ENCODE data around the gene CATSPER1. TPM values are rescaled to one million over a fixed set of nuclear protein-coding genes. Genes with fewer than 3 reads are reported as not detected.
"Not testable (repeated sequence)": the region's sequence is repeated elsewhere in the genome, so short reads cannot be mapped to it uniquely, and the experiment has no call there.

CATSPER1 gene
- total RNA-seq, 1 donor from 2014 or later: 0.45 TPM

- Mint-ChIP-seq H3K27me3 (ENCODE audit: low read depth, unreplicated experiment) (peaks cover 7% of the 10 kb centered on the region), H3K27ac (ENCODE audit: unreplicated experiment) (no peak overlapping the region), H3K9me3 (ENCODE audit: unreplicated experiment) (peaks cover 16% of the 10 kb centered on the region), H3K4me3 (ENCODE audit: unreplicated experiment) (no peak overlapping the region), H3K4me1 (ENCODE audit: low read depth, unreplicated experiment) (no peaks in the 10 kb centered on the region), H3K36me3 (ENCODE audit: low read depth, unreplicated experiment) (peaks cover 2% of the 10 kb centered on the region)
- H3K79me2 ChIP-seq (ENCODE audit: insufficient read depth, low read length): no peaks in the 10 kb centered on the region
- H3K4me1 ChIP-seq (ENCODE audit: insufficient read depth, low read length): no peaks in the 10 kb centered on the region
- H3K4me3 ChIP-seq (ENCODE audit: insufficient read depth, low read depth, low read length): no peak overlapping the region
- no peak overlapping the region for H2AFZ ChIP-seq (ENCODE audit: low read depth, low read length)
- peaks cover 3% of the 10 kb centered on the region for H3K9me3 ChIP-seq (ENCODE audit: insufficient read depth, low read depth, low read length)
- TF ChIP-seq CTCF (IDR thresholded peaks at IDR 0.05; ENCODE audit: insufficient read depth, low read depth, low read length) (no peak), EZH2 (IDR thresholded peaks at IDR 0.05; ENCODE audit: insufficient read depth, low read length) (no peak)
- H3K4me2 ChIP-seq (ENCODE audit: low read length): no peak overlapping the region
- no peaks in the 10 kb centered on the region for H3K27me3 ChIP-seq (ENCODE audit: insufficient read depth, low read length)
- no peak overlapping the region for H3K9ac ChIP-seq (ENCODE audit: low read length)
- no peak overlapping the region for H3K27ac ChIP-seq (ENCODE audit: low read depth, low read length)
- no peaks in the 10 kb centered on the region for H3K36me3 ChIP-seq (ENCODE audit: insufficient read depth, low read length)
- no peak for FAIRE-seq
- H4K20me1 ChIP-seq (ENCODE audit: insufficient read depth, low read length): no peaks in the 10 kb centered on the region
- no peak for DNase-seq (ENCODE audit: low read depth)
Measured at GRCh38 chr11:66035653-66036333, 9.5 kb upstream of the CATSPER1 start.

GRCh38 chr11:66032957-66033735 is 6.9 kb upstream of the CATSPER1 start:
- H3K36me3 ChIP-seq (ENCODE audit: insufficient read depth, low read length): no peaks in the 10 kb centered on the region
- no peak overlapping the region for H3K4me2 ChIP-seq (ENCODE audit: low read length)
- no peaks in the 10 kb centered on the region for H3K79me2 ChIP-seq (ENCODE audit: insufficient read depth, low read length)
- no peak overlapping the region for H3K4me3 Mint-ChIP-seq (ENCODE audit: unreplicated experiment)
- no peaks in the 10 kb centered on the region for H4K20me1 ChIP-seq (ENCODE audit: insufficient read depth, low read length)
- H3K27ac Mint-ChIP-seq (ENCODE audit: unreplicated experiment): no peak overlapping the region
- H3K27me3 ChIP-seq (ENCODE audit: insufficient read depth, low read length): no peaks in the 10 kb centered on the region
- H3K4me1 ChIP-seq (ENCODE audit: insufficient read depth, low read length): no peaks in the 10 kb centered on the region
- H2AFZ ChIP-seq (ENCODE audit: low read depth, low read length): no peak overlapping the region
- no peak overlapping the region for H3K9ac ChIP-seq (ENCODE audit: low read length)
- peaks cover 13% of the 10 kb centered on the region for H3K9me3 Mint-ChIP-seq (ENCODE audit: unreplicated experiment)
- no peak for DNase-seq (ENCODE audit: low read depth)
- H3K36me3 Mint-ChIP-seq (ENCODE audit: low read depth, unreplicated experiment): peaks cover 2% of the 10 kb centered on the region
- FAIRE-seq: no peak
- H3K27me3 Mint-ChIP-seq (ENCODE audit: low read depth, unreplicated experiment): peaks cover 9% of the 10 kb centered on the region
- no peaks in the 10 kb centered on the region for H3K4me1 Mint-ChIP-seq (ENCODE audit: low read depth, unreplicated experiment)
- H3K9me3 ChIP-seq (ENCODE audit: insufficient read depth, low read depth, low read length): peaks cover 3% of the 10 kb centered on the region
- H3K27ac ChIP-seq (ENCODE audit: low read depth, low read length): no peak overlapping the region
- no peak for TF ChIP-seq CTCF (IDR thresholded peaks at IDR 0.05; ENCODE audit: insufficient read depth, low read depth, low read length)
- no peak for TF ChIP-seq EZH2 (IDR thresholded peaks at IDR 0.05; ENCODE audit: insufficient read depth, low read length)
- no peak overlapping the region for H3K4me3 ChIP-seq (ENCODE audit: insufficient read depth, low read depth, low read length)

GRCh38 chr11:66023186-66023440 is 3.2 kb downstream of the CATSPER1 start:
- not testable (repeated sequence) for H2AFZ ChIP-seq (ENCODE audit: low read depth, low read length); H3K4me1 Mint-ChIP-seq (ENCODE audit: low read depth, unreplicated experiment); H3K27ac ChIP-seq (ENCODE audit: low read depth, low read length); H3K27ac Mint-ChIP-seq (ENCODE audit: unreplicated experiment); H3K79me2 ChIP-seq (ENCODE audit: insufficient read depth, low read length); H3K4me2 ChIP-seq (ENCODE audit: low read length); H3K9me3 Mint-ChIP-seq (ENCODE audit: unreplicated experiment); H3K36me3 ChIP-seq (ENCODE audit: insufficient read depth, low read length); H3K27me3 ChIP-seq (ENCODE audit: insufficient read depth, low read length); H3K4me3 ChIP-seq (ENCODE audit: insufficient read depth, low read depth, low read length); H3K9me3 ChIP-seq (ENCODE audit: insufficient read depth, low read depth, low read length); H3K9ac ChIP-seq (ENCODE audit: low read length); H3K4me3 Mint-ChIP-seq (ENCODE audit: unreplicated experiment); H4K20me1 ChIP-seq (ENCODE audit: insufficient read depth, low read length); FAIRE-seq; DNase-seq (ENCODE audit: low read depth); H3K36me3 Mint-ChIP-seq (ENCODE audit: low read depth, unreplicated experiment)
- peaks cover 13% of the 10 kb centered on the region for H3K4me1 ChIP-seq (ENCODE audit: insufficient read depth, low read length)
- peaks cover 18% of the 10 kb centered on the region for H3K27me3 Mint-ChIP-seq (ENCODE audit: low read depth, unreplicated experiment)

All from astrocyte (in vitro differentiated cells and primary cell).